HL-60 (cell line): ENCODE data around the gene ETHE1.

Source experiments
- DNase-seq, 2 experiments: peaks; one replicate each; pipeline ENCODE4 v3.0.0-alpha.2; 2010 to 2020; ENCODE audit warnings: low read depth in 1 of 2, low spot score in 1 of 2
- H3K27ac ChIP-seq: fragments of 250-450 bp; sonication (Bioruptor Pico); replicated peaks from 2 replicates; pipeline ENCODE4 v1.5.1; 2020; ENCODE audit warnings: mild to moderate bottlenecking, moderate library complexity
- H3K27me3 ChIP-seq: fragments of 250-450 bp; sonication (Bioruptor Pico); 2 replicates; pipeline ENCODE4 v1.5.1; 2021; ENCODE audit warnings: mild to moderate bottlenecking, moderate library complexity; ENCODE audit not compliant: insufficient read depth, poor library complexity, severe bottlenecking
- H3K4me3 ChIP-seq: replicated peaks from 2 replicates; pipeline ENCODE4 v1.5.1; 2011; ENCODE audit warnings: mild to moderate bottlenecking, control low read depth, low read length; ENCODE audit not compliant: insufficient read depth
- CTCF ChIP-seq: IDR thresholded peaks from one replicate; pipeline ENCODE4 v1.5.1; 2011; ENCODE audit warnings: low read length, control low read depth, inconsistent platforms; ENCODE audit not compliant: insufficient read depth
- GABPA ChIP-seq: IDR thresholded peaks from 2 replicates; pipeline ENCODE4 v1.6.1; 2012; ENCODE audit warnings: low read depth
- POLR2AphosphoS5 ChIP-seq: IDR thresholded peaks from 2 replicates; pipeline ENCODE4 v1.6.1; 2012; ENCODE audit warnings: low read depth
- REST ChIP-seq: IDR thresholded peaks from 2 replicates; pipeline ENCODE4 v1.6.1; 2012; ENCODE audit warnings: low read depth; ENCODE audit not compliant: insufficient replicate concordance
- SPI1 ChIP-seq: IDR thresholded peaks from 2 replicates; pipeline ENCODE4 v1.6.1; 2012; ENCODE audit warnings: low read depth, mild to moderate bottlenecking, borderline replicate concordance

The ETHE1 gene

GRCh38 chr19:43470288-43470687 is 56.7 kb downstream of the ETHE1 start:
- Histone ChIP-seq H3K27me3 (no peaks in the 10 kb centered on the region), H3K27ac (no peak overlapping the region), H3K4me3 (no peak overlapping the region)
- TF ChIP-seq POLR2AphosphoS5 (no peak), SPI1 (no peak), REST (no peak), GABPA (no peak), CTCF (no peak)
- no peak for DNase-seq

GRCh38 chr19:43469160-43469480 is 57.9 kb downstream of the ETHE1 start:
- Histone ChIP-seq H3K27ac (no peak overlapping the region), H3K4me3 (no peak overlapping the region), H3K27me3 (peaks cover 4% of the 10 kb centered on the region)
- DNase-seq: no peak
- TF ChIP-seq REST (no peak), CTCF (no peak), SPI1 (no peak), POLR2AphosphoS5 (no peak), GABPA (no peak)

- H3K27ac ChIP-seq: no peak overlapping the region
- H3K4me3 ChIP-seq: no peak overlapping the region
- no peak for DNase-seq
- peaks cover 6% of the 10 kb centered on the region for H3K27me3 ChIP-seq
- no peak for TF ChIP-seq REST
- TF ChIP-seq CTCF: no peak
- TF ChIP-seq POLR2AphosphoS5: no peak
- TF ChIP-seq GABPA: no peak
- no peak for TF ChIP-seq SPI1
These were observed 58.4 kb downstream of the ETHE1 start for GRCh38 chr19:43468354-43469159.
